Spinal cord (tissue), 10 donors: ENCODE data around the gene IFITM1. TPM values are rescaled to one million over a fixed set of nuclear protein-coding genes. Genes with fewer than 3 reads are reported as not detected.

Experiments used
- DNase-seq, 6 donors: peaks; one replicate each; pipeline versions ENCODE4 v3.0.0 to v3.0.0-alpha.2; 2013 to 2015; ENCODE audit warnings: low spot score in 6 of 6, low read depth in 4 of 6
- H3K27ac ChIP-seq: one replicate; pipeline ENCODE4 v1.5.1; 2013; ENCODE audit warnings: low read depth, low read length, control low read depth
- H3K27me3 ChIP-seq: one replicate; pipeline ENCODE4 v1.6.1; 2013; ENCODE audit warnings: low read length; ENCODE audit not compliant: control insufficient read depth, insufficient read depth
- H3K36me3 ChIP-seq: one replicate; pipeline ENCODE4 v1.6.1; 2013; ENCODE audit warnings: low read length; ENCODE audit not compliant: control insufficient read depth, insufficient read depth
- H3K4me1 ChIP-seq: one replicate; pipeline ENCODE4 v1.6.1; 2013; ENCODE audit warnings: low read length; ENCODE audit not compliant: control insufficient read depth, insufficient read depth
- H3K4me3 ChIP-seq: one replicate; pipeline ENCODE4 v1.5.1; 2013; ENCODE audit warnings: low read depth, low read length, control low read depth
- H3K9me3 ChIP-seq: one replicate; pipeline ENCODE4 v1.6.1; 2013; ENCODE audit warnings: low read length; ENCODE audit not compliant: control insufficient read depth, insufficient read depth
- WGBS: methylation state at CpG from one replicate; pipeline ENCODE4 v1.1.5; 2013; ENCODE audit warnings: missing lambda C conversion rate; ENCODE audit not compliant: insufficient coverage; 5-methylcytosine and 5-hydroxymethylcytosine counted together
- polyA plus RNA-seq, 2 donors: library from polyadenylated mRNA; unstranded; fragments of 120-200 nt; gene quantifications; one replicate each; pipeline ENCODE4 v1.2.1, GENCODE V29; 2013; ENCODE audit not compliant: insufficient read length in 2 of 2
- total RNA-seq, 2 donors: library from RNA; depleted of rRNA in 1 of 2; stranded (reverse); fragments of 120-200 nt in 1 of 2; fragments of >200 nt in 1 of 2; gene quantifications; one replicate each; pipeline versions ENCODE4 v1.2.3 to v1.2.4, GENCODE V29; 2013 to 2014
- donor health status: healthy.

The IFITM1 gene
- total and polyA plus RNA-seq, 4 donors, result 18.0 to 125 (median 26.2) TPM

DNA sequence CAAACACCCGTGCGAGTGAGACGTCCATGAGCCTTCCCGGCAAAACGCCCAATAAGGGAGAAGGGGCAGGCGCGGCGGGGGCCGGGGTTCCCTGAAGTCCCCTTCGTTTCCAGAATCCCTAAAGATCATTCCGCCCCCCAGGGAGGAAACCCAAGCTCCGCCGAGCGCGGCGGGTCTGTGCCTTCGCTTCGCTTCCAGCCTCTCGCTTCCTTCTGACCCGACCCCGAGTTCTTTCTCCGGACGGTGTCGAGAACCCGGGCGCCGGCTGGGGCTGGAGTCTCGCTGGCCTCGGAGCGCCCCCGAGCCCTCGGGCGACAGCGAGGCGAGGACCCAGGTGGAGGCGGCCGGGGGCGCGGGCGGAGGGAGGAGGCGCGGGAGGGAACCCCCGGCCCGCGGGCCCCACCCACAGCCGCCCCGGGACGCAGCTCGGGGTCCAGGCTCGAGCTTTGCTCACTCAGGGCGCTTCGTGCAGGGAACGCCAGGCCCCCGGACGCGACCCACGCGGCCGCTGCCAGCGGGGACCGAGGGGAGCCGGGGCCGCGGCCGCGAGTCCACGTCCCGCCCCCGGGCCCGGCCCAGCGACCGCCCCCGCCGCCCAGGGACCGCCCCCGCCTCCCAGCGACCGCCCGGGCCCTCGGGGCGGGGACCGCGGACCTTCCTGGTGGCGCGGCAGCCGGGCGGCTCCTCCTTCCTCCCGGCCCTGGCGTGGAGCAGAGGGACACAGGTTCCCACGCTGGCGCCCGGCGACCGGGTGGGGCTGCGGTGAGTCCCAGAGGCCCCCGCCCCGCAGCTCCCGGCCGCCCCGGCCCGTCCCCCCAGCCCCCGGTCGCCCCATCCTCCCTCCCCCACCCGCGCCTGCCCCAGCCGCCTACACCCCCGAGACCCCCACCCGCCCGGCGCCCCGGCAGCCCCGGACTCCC, 25.1 kb upstream of the IFITM1 start, which contains the start of gene PGGHG:
Gene PGGHG (plus strand): TSS at position 649 of the 920 bp plus-strand sequence. CDS start 691 bp downstream, outside the sequence.
- Histone ChIP-seq H3K4me3 (peak within 1 kb of the TSS; percentile 37), H3K36me3 (peaks cover 15% of the 10 kb centered on the region), H3K9me3 (no peaks in the 10 kb centered on the region), H3K27me3 (peaks cover 40% of the 10 kb centered on the region), H3K27ac (no peak within 1 kb of the TSS), H3K4me1 (peaks cover 16% of the 10 kb centered on the region)
- DNase-seq, result peak in 2 of 6 donors; percentile 2 to 53
- WGBS, result under 1% methylated on average over 89 of the region's 112 CpGs

DNA sequence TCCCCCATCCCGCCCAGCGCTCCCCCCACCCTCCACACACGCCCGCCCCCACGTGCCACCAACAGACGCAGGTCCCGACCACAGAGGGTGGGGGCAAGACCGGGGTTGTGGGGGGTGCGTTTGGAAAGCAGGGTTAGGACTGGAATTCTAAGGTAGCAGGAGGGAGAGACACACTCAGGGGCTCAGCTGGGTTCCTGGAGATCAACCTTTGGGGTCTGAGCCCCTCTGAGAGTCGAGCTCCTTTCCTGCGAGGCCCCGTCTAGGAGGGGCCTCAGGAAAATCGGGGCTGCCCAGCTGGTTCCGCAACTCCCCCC, 24.5 kb upstream of the IFITM1 start:
- peaks cover 16% of the 10 kb centered on the region for H3K4me1 ChIP-seq
- 28% methylated on average over 6 of the region's 14 CpGs for WGBS
- no peak for DNase-seq
- H3K4me3 ChIP-seq, result no peak overlapping the region
- no peak overlapping the region for H3K27ac ChIP-seq
- peaks cover 15% of the 10 kb centered on the region for H3K36me3 ChIP-seq
- H3K9me3 ChIP-seq, result no peaks in the 10 kb centered on the region
- H3K27me3 ChIP-seq, result peaks cover 34% of the 10 kb centered on the region

DNA sequence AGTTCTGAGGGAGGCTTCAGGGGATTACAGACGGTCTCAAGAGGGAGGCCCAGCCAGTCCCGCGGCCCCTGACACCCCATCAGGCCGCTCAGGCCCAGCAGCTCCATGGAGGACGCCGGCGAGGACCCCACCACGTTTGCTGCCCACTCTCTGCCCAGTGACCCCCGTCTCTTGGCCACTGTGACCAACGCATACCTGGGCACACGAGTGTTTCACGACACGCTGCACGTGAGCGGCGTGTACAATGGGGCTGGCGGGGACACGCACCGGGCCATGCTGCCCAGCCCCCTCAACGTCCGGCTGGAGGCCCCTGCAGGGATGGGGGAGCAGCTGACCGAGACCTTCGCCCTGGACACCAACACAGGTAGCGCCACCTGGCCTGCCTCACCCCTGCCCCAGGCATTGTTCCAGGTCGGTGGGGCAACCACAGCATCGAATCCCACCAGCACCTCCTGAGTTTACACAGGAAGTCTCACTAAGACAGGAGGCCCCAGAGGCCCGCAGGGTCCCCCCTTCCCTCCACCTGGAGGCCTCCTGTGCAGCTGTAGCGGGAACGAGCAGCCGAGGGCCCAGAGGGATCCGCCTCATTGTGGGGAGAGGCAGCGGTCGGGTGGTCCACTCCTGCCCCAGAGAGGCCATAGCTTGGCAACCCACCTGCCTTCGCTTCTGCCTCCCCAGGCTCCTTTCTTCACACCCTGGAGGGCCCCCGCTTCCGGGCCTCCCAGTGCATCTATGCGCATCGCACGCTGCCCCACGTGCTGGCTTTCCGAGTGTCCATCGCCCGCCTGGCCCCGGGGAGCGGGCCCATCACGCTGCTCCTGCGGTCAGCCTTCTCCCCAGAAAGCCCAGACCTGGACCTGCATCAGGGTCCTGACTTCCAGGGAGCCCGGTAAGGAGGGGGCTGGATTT, 23.9 kb upstream of the IFITM1 start:
- Histone ChIP-seq H3K27ac (no peak overlapping the region), H3K4me3 (no peak overlapping the region), H3K4me1 (peaks cover 16% of the 10 kb centered on the region), H3K36me3 (peaks cover 19% of the 10 kb centered on the region), H3K9me3 (no peaks in the 10 kb centered on the region), H3K27me3 (peaks cover 33% of the 10 kb centered on the region)
- DNase-seq, result no peak
- WGBS, result 81% methylated on average over 47 of the region's 48 CpGs

DNA sequence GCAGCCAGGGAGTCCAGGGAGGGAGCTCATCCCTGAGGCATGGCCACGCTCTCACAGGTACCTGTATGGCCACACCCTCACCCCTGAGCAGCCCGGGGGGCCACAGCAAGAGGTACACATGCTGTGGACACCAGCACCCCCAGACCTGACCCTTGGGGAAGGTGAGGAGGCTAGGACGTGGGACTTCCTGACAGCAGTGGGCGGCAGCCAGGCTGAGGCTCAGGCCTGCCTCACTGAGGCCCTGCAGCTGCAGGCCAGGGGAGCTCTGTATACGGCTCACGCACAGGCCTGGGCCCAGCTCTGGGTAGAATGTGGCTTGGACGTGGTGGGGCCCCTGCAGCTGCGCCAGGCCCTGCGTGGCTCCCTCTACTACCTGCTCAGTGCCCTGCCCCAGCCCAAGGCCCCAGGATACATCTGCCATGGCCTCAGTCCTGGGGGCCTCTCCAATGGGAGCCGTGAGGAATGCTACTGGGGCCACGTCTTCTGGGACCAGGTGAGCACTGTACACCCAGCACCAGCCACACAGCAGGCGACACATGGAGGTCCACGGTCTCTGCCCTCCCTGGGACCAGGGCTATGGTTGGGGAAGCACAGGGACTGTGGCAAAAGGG, 23.1 kb upstream of the IFITM1 start:
- Histone ChIP-seq H3K36me3 (peaks cover 19% of the 10 kb centered on the region), H3K27ac (no peak overlapping the region), H3K4me3 (no peak overlapping the region), H3K9me3 (no peaks in the 10 kb centered on the region), H3K4me1 (peaks cover 16% of the 10 kb centered on the region), H3K27me3 (peaks cover 31% of the 10 kb centered on the region)
- WGBS, result 84% methylated on average over 13 of the region's 13 CpGs
- no peak for DNase-seq

DNA sequence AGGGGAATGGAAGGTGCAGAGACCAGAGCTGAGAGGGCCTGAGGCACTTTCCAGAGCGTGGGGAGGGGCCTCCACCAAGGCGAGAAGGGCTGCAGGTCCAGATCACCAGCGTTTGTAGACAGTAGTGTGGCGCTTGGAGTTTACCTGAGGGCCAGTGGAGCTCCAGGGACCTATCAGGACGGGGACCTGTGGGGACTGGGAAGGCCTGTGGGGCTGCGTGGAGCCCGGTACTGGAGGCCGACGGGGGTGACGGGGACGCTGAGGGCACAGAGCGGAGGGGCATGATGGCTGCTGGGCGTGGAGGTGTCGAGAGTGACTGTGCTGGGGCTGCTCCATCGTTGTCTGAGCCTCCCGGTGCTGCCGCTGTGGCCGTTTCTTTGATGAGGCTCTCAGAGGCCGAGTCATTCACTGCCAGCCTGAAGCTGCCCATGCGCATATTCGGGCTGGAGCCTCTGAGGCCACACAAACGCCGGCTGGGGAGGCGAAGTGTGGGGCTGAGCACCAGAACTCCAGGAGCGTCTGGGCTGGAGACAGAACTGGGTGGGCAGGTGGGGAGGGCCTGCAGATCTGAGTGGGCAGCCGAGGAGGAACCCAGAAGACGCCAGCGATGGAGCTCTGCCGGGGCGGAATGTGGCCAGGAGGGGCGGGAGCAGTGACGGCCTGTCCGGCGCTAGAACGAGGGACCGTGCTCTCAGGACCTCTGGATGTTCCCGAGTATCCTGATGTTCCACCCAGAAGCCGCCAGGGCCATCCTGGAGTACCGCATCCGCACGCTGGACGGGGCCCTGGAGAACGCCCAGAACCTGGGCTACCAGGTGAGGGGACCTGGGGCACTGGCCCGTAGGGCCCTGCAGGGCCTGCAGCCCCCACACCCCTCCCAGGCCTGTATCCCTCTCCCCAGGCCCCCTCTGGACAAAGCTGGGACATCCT, 22.3 kb upstream of the IFITM1 start:
- H3K27ac ChIP-seq, result no peak overlapping the region
- DNase-seq, result no peak
- WGBS, result 67% methylated on average over 44 of the region's 44 CpGs
- H3K27me3 ChIP-seq, result peaks cover 23% of the 10 kb centered on the region
- peaks cover 16% of the 10 kb centered on the region for H3K4me1 ChIP-seq
- peaks cover 19% of the 10 kb centered on the region for H3K36me3 ChIP-seq
- no peak overlapping the region for H3K4me3 ChIP-seq
- H3K9me3 ChIP-seq, result no peaks in the 10 kb centered on the region

DNA sequence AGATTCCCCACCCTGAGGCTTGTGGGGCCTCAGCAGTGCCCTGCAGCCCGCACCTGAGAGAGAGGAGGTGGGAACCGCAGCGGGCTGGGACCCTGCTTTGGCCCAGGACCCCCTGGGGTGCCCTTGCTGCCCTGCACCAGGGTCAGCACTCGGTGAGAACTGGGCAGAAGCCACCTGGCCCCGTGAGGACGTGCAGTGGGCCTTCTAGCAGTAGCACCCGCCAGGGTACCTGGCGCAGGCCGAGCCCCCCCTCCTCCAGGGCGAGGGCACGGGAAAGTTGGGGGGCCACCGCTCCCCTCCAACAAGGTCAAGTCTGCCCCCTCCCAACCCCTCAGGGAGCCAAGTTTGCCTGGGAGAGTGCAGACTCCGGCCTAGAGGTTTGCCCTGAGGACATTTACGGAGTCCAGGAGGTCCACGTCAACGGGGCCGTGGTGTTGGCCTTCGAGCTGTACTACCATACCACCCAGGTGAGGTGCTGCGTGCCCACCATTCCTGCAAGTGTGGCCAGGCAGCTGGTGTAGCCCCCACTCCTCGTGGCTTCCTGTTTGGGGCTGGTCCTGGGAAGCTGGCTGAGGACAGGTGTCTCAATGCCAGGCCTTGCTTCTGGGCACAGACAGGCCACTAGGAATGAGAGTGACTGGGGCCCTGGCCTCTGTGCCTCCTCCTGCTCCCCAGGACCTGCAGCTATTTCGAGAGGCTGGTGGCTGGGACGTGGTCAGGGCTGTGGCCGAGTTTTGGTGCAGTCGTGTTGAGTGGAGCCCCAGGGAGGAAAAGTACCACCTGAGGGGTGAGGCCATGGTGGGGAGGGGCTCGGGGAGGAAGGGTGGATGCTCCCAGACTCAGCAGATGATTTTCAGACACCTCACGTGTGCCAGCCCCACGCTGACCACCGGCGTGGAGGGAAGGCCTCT, 21.4 kb upstream of the IFITM1 start:
- no peak overlapping the region for H3K4me3 ChIP-seq
- H3K4me1 ChIP-seq, result peaks cover 16% of the 10 kb centered on the region
- H3K27ac ChIP-seq, result no peak overlapping the region
- peaks cover 19% of the 10 kb centered on the region for H3K36me3 ChIP-seq
- 93% methylated on average over 28 of the region's 29 CpGs for WGBS
- DNase-seq, result no peak
- H3K27me3 ChIP-seq, result peaks cover 16% of the 10 kb centered on the region
- H3K9me3 ChIP-seq, result no peaks in the 10 kb centered on the region

DNA sequence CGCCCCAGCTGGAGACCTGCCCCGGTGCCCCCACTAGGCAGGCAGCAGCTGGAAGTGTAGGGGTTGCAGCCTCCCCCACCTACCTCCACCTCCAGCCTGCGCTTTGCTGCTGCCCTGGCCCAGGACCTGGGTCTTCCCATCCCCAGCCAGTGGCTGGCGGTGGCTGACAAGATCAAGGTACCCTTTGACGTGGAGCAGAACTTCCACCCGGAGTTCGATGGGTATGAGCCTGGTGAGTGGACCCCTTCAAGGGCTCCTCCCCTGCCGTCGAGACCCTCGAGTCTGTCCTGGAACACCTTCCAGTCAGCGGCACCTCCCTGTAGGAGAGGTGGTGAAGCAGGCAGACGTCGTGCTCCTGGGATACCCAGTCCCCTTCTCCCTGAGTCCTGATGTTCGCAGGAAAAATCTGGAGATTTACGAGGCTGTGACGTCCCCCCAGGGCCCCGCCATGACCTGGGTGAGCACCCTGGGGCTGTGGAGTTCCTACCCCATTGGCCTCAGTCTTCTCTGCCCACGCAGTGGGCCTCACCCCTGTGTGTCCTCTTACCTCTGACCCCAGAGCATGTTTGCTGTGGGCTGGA, 20.5 kb upstream of the IFITM1 start:
- H3K27ac ChIP-seq, result no peak overlapping the region
- H3K36me3 ChIP-seq, result peaks cover 19% of the 10 kb centered on the region
- 93% methylated on average over 15 of the region's 18 CpGs for WGBS
- H3K9me3 ChIP-seq, result no peaks in the 10 kb centered on the region
- DNase-seq, result no peak
- peaks cover 10% of the 10 kb centered on the region for H3K4me1 ChIP-seq
- H3K4me3 ChIP-seq, result no peak overlapping the region
- peaks cover 7% of the 10 kb centered on the region for H3K27me3 ChIP-seq
